ENCODE results near the gene APLNR. TPM values are rescaled to one million over a fixed set of nuclear protein-coding genes. Genes with fewer than 3 reads are reported as not detected.

Gene APLNR
- total RNA-seq, 1 donor from 2014 or later: 8.5 TPM

DNA sequence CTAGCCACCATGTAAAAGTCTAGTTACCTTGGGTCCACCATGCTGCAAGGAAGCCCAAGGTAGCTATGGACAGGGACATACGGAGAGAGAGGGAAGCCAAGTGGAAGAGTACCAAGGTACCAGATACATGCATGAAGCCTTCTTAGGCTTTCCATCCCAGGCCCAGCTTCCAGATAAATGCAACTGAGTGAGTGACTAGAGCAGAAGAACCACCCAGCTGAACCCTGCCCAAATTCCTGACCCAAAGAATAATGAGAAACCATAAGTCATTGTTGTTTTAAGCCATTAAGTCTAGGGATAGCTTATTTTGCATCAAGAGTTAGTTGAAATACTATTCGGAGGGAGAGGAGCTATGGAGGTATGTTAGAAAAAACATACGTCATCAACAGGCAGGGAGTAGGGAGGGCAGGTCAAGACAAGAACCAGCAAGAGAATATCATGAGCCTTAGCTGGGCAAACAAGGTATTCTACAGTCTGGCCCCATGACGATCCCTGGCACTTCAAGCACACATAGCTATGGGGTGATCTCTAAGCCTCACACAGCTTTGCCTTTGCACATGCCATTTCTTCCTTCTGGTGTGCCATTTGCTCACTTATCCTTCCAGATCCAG lies 36.5 kb upstream of the APLNR start:
- no peak overlapping the region for H3K27ac ChIP-seq (replicated peaks)
- no peak for DNase-seq

DNA sequence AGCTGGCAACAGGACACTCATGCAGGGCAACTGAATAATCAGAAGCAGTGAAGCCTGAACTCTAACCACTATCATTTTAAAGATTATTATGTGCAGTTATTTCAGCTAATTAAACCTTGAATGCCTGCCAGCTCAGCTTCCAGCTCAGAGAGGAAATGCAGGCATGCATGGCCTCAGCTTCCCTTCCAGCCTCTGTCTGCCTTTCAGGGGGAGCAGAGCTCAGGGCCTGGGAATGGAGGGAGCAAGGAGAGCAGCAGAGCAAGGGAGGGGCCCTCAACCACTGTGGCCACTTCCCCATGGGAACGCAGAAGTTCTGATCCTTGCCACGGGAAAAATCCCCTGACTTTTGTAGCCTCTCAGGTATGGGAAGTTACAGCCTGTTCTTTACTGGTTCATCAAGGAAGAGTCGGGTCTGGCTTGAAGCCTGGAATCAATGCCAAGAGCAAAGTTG lies 32.5 kb upstream of the APLNR start:
- TF ChIP-seq, protein P1, sequence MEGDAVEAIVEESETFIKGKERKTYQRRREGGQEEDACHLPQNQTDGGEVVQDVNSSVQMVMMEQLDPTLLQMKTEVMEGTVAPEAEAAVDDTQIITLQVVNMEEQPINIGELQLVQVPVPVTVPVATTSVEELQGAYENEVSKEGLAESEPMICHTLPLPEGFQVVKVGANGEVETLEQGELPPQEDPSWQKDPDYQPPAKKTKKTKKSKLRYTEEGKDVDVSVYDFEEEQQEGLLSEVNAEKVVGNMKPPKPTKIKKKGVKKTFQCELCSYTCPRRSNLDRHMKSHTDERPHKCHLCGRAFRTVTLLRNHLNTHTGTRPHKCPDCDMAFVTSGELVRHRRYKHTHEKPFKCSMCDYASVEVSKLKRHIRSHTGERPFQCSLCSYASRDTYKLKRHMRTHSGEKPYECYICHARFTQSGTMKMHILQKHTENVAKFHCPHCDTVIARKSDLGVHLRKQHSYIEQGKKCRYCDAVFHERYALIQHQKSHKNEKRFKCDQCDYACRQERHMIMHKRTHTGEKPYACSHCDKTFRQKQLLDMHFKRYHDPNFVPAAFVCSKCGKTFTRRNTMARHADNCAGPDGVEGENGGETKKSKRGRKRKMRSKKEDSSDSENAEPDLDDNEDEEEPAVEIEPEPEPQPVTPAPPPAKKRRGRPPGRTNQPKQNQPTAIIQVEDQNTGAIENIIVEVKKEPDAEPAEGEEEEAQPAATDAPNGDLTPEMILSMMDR (IDR thresholded peaks at IDR 0.05; ENCODE audit: borderline replicate concordance): no peak
- Histone ChIP-seq H3K4me1 (peaks cover 14% of the 10 kb centered on the region), H3K27me3 (ENCODE audit: low read depth) (no peaks in the 10 kb centered on the region), H3K9me3 (replicated peaks) (peaks cover 20% of the 10 kb centered on the region), H3K36me3 (no peaks in the 10 kb centered on the region), H3K27ac (replicated peaks) (peak overlapping the region; percentile 49), H3K4me3 (no peak overlapping the region)
- intact Hi-C loops (cut with micrococcal nuclease): no loop called here
- DNase-seq: no peak

More for the DNA sequence above, 36.5 kb upstream of the APLNR start:
- TF ChIP-seq, protein P1 (IDR thresholded peaks at IDR 0.05; ENCODE audit: borderline replicate concordance): no peak
- Histone ChIP-seq H3K27me3 (ENCODE audit: low read depth) (no peaks in the 10 kb centered on the region), H3K36me3 (no peaks in the 10 kb centered on the region), H3K9me3 (replicated peaks) (peaks cover 9% of the 10 kb centered on the region), H3K4me3 (no peak overlapping the region), H3K4me1 (peaks cover 50% of the 10 kb centered on the region)
- intact Hi-C loops (cut with micrococcal nuclease): no loop called here

DNA sequence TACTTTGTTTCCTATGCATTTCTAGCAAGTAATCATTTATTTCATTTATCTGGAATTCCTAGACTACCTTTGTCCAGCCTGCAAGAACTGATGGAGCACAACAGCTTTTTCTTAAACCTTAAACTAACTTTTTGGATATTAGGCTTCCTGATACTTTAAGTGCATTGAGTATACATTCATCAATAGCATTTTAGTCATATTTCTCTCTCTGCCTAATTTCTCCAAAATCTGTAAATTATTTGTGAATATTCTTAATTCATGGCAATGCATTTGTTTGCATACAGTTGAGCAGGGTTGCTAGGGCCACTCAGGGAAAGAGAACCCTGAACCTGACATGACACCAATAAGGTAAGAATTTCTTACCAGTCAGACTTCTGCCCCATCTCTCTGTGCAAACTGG lies 29.1 kb upstream of the APLNR start:
- Histone ChIP-seq H3K36me3 (no peaks in the 10 kb centered on the region), H3K4me3 (no peak overlapping the region), H3K4me1 (peaks cover 14% of the 10 kb centered on the region), H3K27me3 (ENCODE audit: low read depth) (no peaks in the 10 kb centered on the region), H3K9me3 (replicated peaks) (peaks cover 12% of the 10 kb centered on the region), H3K27ac (replicated peaks) (no peak overlapping the region)
- no peak for DNase-seq
- intact Hi-C loops (cut with micrococcal nuclease): no loop called here
- TF ChIP-seq, protein P1 (IDR thresholded peaks at IDR 0.05; ENCODE audit: borderline replicate concordance): no peak

DNA sequence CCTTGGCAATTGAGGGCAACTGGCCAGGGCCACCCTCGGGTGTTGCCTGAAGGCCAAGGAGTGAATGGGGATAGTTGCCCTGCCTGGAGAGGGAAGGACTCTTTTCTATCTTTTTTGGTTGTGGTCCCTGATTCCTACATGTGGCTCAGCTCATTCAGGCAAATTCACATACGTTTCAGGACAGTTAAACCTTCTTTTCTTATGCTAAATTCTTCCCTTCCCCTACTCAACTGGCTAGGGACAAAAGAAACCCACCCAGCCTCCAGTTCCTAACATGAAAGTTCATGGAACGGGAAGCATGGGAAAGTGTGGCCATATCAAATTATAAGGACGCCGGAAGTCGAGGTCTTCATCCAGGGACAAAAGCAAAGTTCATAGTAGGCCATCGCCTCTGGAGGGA lies 26.3 kb upstream of the APLNR start:
- no peak overlapping the region for H3K27ac ChIP-seq (replicated peaks)
- no peaks in the 10 kb centered on the region for H3K4me1 ChIP-seq
- H3K36me3 ChIP-seq: no peaks in the 10 kb centered on the region
- TF ChIP-seq, protein P1 (IDR thresholded peaks at IDR 0.05; ENCODE audit: borderline replicate concordance): no peak
- DNase-seq: no peak
- H3K27me3 ChIP-seq (ENCODE audit: low read depth): no peaks in the 10 kb centered on the region
- no peak overlapping the region for H3K4me3 ChIP-seq
- intact Hi-C loops (cut with micrococcal nuclease): no loop called here
- peaks cover 15% of the 10 kb centered on the region for H3K9me3 ChIP-seq (replicated peaks)

DNA sequence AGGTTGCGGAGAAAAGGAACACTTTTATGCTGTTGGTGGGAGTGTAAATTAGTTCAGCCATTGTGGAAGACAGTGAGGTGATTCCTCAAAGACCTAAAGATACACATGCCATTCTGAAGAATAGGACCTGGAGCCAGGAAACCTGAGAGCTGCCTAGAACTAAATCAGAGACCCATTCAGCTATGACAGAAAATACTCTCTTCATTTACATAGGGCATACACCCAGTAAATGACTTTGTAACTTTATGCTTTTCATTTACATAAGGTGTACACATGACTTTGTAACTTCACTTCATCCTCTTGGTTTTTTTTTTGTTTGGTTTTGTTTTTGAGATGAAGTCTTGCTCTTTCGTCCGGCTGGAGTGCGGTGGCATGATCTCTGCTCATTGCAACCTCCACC lies 25.1 kb upstream of the APLNR start:
- Histone ChIP-seq H3K27ac (replicated peaks) (no peak overlapping the region), H3K36me3 (no peaks in the 10 kb centered on the region), H3K9me3 (replicated peaks) (peaks cover 26% of the 10 kb centered on the region), H3K27me3 (ENCODE audit: low read depth) (no peaks in the 10 kb centered on the region), H3K4me1 (no peaks in the 10 kb centered on the region), H3K4me3 (no peak overlapping the region)
- intact Hi-C loops (cut with micrococcal nuclease): no loop called here
- no peak for DNase-seq
- TF ChIP-seq, protein P1 (IDR thresholded peaks at IDR 0.05; ENCODE audit: borderline replicate concordance): no peak
